Measurements from ENCODE around the gene SLC26A1.

SLC26A1 gene

DNA sequence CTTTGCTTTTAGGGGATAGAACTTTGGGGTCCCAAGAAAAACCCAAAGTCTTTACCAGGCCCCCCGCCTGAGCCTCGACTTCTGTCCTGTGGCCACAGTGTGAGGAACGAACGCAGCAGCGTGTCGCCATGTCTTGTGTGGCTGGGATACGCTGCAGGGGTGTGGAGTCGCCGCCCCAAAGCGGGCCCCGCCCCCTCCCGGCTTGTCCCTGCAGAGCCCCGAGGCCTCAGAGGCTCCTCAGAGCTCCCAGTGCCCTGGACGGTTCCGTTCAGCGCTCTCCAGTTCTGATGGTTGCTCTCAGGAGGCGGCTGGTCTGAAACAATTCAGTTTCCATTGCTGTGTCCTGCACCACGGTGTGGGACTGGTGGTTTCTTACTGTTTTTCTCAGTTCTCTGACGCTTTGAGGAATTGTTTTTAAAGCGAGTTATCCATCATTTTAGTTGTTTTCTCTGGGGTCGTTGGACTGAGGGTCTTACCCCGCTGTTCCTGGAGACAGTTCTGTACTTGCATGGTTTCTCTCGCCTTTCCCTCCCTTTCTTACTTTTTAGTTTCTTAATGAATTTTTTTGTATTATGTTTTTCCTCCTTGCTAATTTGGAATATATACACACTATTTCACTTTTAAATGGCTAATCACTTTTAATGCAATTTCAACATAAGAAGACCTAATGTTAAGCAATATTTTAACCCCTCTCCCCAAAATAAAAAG, 7.9 kb downstream of the SLC26A1 start:
- Histone ChIP-seq H3K79me2 (ENCODE audit: low read length) (no peaks in the 10 kb centered on the region), H3K4me3 (ENCODE audit: low read length) (no peak overlapping the region), H3K27me3 (replicated peaks; ENCODE audit: insufficient read depth, low read length) (no peaks in the 10 kb centered on the region), H3K4me1 (ENCODE audit: low read length) (no peaks in the 10 kb centered on the region), H2AFZ (ENCODE audit: low read length) (no peak overlapping the region), H3K9ac (ENCODE audit: low read length) (no peak overlapping the region), H3K4me2 (ENCODE audit: low read depth, low read length) (no peak overlapping the region), H3K27ac (ENCODE audit: low read length) (no peak overlapping the region), H3K9me3 (replicated peaks; ENCODE audit: insufficient read depth, low read length) (no peaks in the 10 kb centered on the region), H3F3A (ENCODE audit: insufficient read depth, low read length) (no peaks in the 10 kb centered on the region), H4K20me1 (ENCODE audit: insufficient read depth, low read length) (no peaks in the 10 kb centered on the region), H3K36me3 (replicated peaks; ENCODE audit: insufficient read depth, low read length) (no peaks in the 10 kb centered on the region), H3K9me2 (replicated peaks; ENCODE audit: insufficient read depth, low read length) (no peaks in the 10 kb centered on the region)
- TF ChIP-seq EZH2 (optimal IDR thresholded peaks at IDR 0.05; ENCODE audit: low read depth, low read length) (no peak), EZH2phosphoT487 (IDR thresholded peaks at IDR 0.05; ENCODE audit: low read length) (no peak)
- TF ChIP-seq, protein P1, sequence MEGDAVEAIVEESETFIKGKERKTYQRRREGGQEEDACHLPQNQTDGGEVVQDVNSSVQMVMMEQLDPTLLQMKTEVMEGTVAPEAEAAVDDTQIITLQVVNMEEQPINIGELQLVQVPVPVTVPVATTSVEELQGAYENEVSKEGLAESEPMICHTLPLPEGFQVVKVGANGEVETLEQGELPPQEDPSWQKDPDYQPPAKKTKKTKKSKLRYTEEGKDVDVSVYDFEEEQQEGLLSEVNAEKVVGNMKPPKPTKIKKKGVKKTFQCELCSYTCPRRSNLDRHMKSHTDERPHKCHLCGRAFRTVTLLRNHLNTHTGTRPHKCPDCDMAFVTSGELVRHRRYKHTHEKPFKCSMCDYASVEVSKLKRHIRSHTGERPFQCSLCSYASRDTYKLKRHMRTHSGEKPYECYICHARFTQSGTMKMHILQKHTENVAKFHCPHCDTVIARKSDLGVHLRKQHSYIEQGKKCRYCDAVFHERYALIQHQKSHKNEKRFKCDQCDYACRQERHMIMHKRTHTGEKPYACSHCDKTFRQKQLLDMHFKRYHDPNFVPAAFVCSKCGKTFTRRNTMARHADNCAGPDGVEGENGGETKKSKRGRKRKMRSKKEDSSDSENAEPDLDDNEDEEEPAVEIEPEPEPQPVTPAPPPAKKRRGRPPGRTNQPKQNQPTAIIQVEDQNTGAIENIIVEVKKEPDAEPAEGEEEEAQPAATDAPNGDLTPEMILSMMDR (IDR thresholded peaks at IDR 0.05; ENCODE audit: low read length), result no peak
- no peak for DNase-seq

DNA sequence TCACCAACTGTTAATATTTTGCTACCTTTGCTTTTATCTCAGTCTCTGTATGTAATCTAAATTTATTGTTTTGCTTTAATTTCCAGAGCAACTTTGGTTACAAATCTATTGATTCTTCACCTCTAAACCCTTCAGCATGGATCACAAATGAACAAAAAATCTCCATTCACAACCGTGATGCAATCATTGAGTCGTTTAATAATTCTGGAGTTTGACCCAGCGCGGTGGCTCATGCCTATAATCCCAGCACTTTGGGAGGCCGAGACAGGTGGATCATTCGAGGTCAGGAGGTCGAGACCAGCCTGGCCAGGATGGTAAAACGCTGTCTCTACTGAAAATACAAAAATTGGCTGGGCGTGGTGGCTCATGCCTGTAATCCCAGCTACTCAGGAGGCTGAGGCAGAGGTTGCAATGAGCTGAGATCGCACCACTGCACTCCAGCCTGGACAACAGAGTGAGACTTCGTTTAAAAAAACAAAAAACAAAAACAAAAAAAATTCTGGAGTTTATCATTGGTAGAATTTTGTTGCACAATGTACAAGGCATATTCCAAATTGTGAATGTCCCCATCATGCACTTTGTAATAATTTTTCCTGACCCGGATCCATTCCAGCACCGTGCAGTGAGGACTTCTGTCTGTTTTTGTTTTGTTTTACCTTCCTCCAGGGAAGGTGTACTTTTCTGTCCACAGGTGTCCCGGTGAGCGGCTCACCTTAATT, 8.7 kb downstream of the SLC26A1 start:
- Histone ChIP-seq H3K9me2 (replicated peaks; ENCODE audit: insufficient read depth, low read length) (no peaks in the 10 kb centered on the region), H3K36me3 (replicated peaks; ENCODE audit: insufficient read depth, low read length) (no peaks in the 10 kb centered on the region), H3K27ac (ENCODE audit: low read length) (no peak overlapping the region), H3K4me3 (ENCODE audit: low read length) (no peak overlapping the region), H3K27me3 (replicated peaks; ENCODE audit: insufficient read depth, low read length) (no peaks in the 10 kb centered on the region), H3K9me3 (replicated peaks; ENCODE audit: insufficient read depth, low read length) (no peaks in the 10 kb centered on the region), H3K4me2 (ENCODE audit: low read depth, low read length) (no peak overlapping the region), H2AFZ (ENCODE audit: low read length) (no peak overlapping the region), H4K20me1 (ENCODE audit: insufficient read depth, low read length) (no peaks in the 10 kb centered on the region), H3K4me1 (ENCODE audit: low read length) (no peaks in the 10 kb centered on the region), H3K9ac (ENCODE audit: low read length) (no peak overlapping the region), H3K79me2 (ENCODE audit: low read length) (no peaks in the 10 kb centered on the region), H3F3A (ENCODE audit: insufficient read depth, low read length) (no peaks in the 10 kb centered on the region)
- no peak for DNase-seq
- TF ChIP-seq EZH2 (optimal IDR thresholded peaks at IDR 0.05; ENCODE audit: low read depth, low read length) (no peak), EZH2phosphoT487 (IDR thresholded peaks at IDR 0.05; ENCODE audit: low read length) (no peak)
- TF ChIP-seq, protein P1 (IDR thresholded peaks at IDR 0.05; ENCODE audit: low read length), result no peak

DNA sequence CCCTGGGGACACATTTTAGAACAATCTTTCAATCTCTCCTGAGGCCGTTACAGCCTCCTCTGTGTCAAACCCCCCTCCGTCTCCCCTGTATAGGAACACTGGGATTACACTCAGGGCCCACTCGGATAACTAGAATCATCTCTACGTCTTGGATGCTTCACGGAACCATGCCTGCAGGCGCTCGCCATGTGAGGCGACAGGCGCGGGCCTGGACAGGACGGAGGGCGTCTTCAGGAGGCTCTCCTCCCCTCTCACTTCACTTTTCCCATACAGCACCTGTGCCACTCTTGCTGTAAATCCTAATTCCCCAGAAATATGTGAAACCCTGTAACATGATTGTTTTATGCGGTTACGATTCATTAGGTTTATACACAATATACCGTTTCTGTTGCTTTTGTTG, 10.4 kb downstream of the SLC26A1 start:
- Histone ChIP-seq H3K4me3 (ENCODE audit: low read length) (no peak overlapping the region), H4K20me1 (ENCODE audit: insufficient read depth, low read length) (no peaks in the 10 kb centered on the region), H3F3A (ENCODE audit: insufficient read depth, low read length) (no peaks in the 10 kb centered on the region), H3K79me2 (ENCODE audit: low read length) (no peaks in the 10 kb centered on the region), H3K4me2 (ENCODE audit: low read depth, low read length) (no peak overlapping the region), H3K27me3 (replicated peaks; ENCODE audit: insufficient read depth, low read length) (no peaks in the 10 kb centered on the region), H2AFZ (ENCODE audit: low read length) (no peak overlapping the region), H3K36me3 (replicated peaks; ENCODE audit: insufficient read depth, low read length) (no peaks in the 10 kb centered on the region), H3K9ac (ENCODE audit: low read length) (no peak overlapping the region), H3K27ac (ENCODE audit: low read length) (no peak overlapping the region), H3K9me2 (replicated peaks; ENCODE audit: insufficient read depth, low read length) (no peaks in the 10 kb centered on the region), H3K9me3 (replicated peaks; ENCODE audit: insufficient read depth, low read length) (no peaks in the 10 kb centered on the region), H3K4me1 (ENCODE audit: low read length) (no peaks in the 10 kb centered on the region)
- TF ChIP-seq, protein P1 (IDR thresholded peaks at IDR 0.05; ENCODE audit: low read length), result no peak
- no peak for TF ChIP-seq EZH2phosphoT487 (IDR thresholded peaks at IDR 0.05; ENCODE audit: low read length)
- no peak for TF ChIP-seq EZH2 (optimal IDR thresholded peaks at IDR 0.05; ENCODE audit: low read depth, low read length)
- no peak for DNase-seq

Data from MM.1S (cell line).